ENCODE data around the gene NKD2.

GRCh38 chr5:1062761-1063568, 54.4 kb downstream of the NKD2 start:
- TF ChIP-seq, protein P1, sequence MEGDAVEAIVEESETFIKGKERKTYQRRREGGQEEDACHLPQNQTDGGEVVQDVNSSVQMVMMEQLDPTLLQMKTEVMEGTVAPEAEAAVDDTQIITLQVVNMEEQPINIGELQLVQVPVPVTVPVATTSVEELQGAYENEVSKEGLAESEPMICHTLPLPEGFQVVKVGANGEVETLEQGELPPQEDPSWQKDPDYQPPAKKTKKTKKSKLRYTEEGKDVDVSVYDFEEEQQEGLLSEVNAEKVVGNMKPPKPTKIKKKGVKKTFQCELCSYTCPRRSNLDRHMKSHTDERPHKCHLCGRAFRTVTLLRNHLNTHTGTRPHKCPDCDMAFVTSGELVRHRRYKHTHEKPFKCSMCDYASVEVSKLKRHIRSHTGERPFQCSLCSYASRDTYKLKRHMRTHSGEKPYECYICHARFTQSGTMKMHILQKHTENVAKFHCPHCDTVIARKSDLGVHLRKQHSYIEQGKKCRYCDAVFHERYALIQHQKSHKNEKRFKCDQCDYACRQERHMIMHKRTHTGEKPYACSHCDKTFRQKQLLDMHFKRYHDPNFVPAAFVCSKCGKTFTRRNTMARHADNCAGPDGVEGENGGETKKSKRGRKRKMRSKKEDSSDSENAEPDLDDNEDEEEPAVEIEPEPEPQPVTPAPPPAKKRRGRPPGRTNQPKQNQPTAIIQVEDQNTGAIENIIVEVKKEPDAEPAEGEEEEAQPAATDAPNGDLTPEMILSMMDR (IDR thresholded peaks at IDR 0.05): no peak
- no peak for TF ChIP-seq POLR2A (IDR thresholded peaks at IDR 0.05)
